Measurements from ENCODE around the gene CPXM1. TPM values are rescaled to one million over a fixed set of nuclear protein-coding genes. Genes with fewer than 3 reads are reported as not detected.
"Not testable (repeated sequence)": the region's sequence is repeated elsewhere in the genome, so short reads cannot be mapped to it uniquely, and the experiment has no call there.

The CPXM1 gene
- total and polyA plus RNA-seq, 2 experiments from 2014 or later = 57.8 to 66.3 TPM

DNA sequence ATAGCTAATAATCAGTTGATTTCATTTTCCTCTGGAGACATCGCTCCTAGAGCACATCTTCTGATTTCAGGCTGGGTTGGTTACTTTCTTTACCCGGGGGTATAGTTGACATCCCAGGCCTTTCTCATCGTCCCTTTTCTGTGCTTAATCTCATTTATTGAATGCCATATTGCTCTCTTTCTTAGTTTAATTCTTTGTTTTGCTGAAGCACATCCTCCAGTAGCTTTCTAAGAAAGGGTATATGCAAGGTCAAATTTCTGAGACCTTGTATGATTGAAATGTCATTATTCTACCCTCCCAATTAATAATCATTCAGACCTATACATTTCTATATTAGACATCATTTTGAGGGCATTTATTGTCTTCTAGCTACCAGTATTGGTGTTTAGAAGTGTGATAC, 11.8 kb upstream of the CPXM1 start:
- no peaks in the 10 kb centered on the region for H3K9me2 ChIP-seq (replicated peaks; ENCODE audit: insufficient read depth)
- no peaks in the 10 kb centered on the region for H3K36me3 ChIP-seq (replicated peaks; ENCODE audit: insufficient read depth, low read depth)
- H3K27me3 ChIP-seq = peaks cover 13% of the 10 kb centered on the region
- no peak overlapping the region for H3K4me2 ChIP-seq
- H3K27ac ChIP-seq = no peak overlapping the region
- no peak for DNase-seq (ENCODE audit: low spot score)
- H4K20me1 ChIP-seq (ENCODE audit: insufficient read depth, poor library complexity, severe bottlenecking) = no peaks in the 10 kb centered on the region
- H3K79me2 ChIP-seq = no peaks in the 10 kb centered on the region
- WGBS (ENCODE audit: low lambda C conversion rate, missing lambda C conversion rate) = 90% methylated on average over 3 of the region's 3 CpGs
- TF ChIP-seq EZH2phosphoT487 (IDR thresholded peaks at IDR 0.05; ENCODE audit: low read depth, severe bottlenecking, unreplicated experiment) (no peak), EZH2 (IDR thresholded peaks at IDR 0.05; ENCODE audit: borderline replicate concordance) (no peak)
- TF ChIP-seq, protein P1, sequence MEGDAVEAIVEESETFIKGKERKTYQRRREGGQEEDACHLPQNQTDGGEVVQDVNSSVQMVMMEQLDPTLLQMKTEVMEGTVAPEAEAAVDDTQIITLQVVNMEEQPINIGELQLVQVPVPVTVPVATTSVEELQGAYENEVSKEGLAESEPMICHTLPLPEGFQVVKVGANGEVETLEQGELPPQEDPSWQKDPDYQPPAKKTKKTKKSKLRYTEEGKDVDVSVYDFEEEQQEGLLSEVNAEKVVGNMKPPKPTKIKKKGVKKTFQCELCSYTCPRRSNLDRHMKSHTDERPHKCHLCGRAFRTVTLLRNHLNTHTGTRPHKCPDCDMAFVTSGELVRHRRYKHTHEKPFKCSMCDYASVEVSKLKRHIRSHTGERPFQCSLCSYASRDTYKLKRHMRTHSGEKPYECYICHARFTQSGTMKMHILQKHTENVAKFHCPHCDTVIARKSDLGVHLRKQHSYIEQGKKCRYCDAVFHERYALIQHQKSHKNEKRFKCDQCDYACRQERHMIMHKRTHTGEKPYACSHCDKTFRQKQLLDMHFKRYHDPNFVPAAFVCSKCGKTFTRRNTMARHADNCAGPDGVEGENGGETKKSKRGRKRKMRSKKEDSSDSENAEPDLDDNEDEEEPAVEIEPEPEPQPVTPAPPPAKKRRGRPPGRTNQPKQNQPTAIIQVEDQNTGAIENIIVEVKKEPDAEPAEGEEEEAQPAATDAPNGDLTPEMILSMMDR (IDR thresholded peaks at IDR 0.05; ENCODE audit: poor library complexity) = no peak
- H3K9me3 ChIP-seq (ENCODE audit: low read depth) = no peaks in the 10 kb centered on the region
- H3K4me3 ChIP-seq = no peak overlapping the region
- H3K4me1 ChIP-seq (ENCODE audit: insufficient read depth) = peaks cover 4% of the 10 kb centered on the region
- no peak overlapping the region for H2AFZ ChIP-seq

DNA sequence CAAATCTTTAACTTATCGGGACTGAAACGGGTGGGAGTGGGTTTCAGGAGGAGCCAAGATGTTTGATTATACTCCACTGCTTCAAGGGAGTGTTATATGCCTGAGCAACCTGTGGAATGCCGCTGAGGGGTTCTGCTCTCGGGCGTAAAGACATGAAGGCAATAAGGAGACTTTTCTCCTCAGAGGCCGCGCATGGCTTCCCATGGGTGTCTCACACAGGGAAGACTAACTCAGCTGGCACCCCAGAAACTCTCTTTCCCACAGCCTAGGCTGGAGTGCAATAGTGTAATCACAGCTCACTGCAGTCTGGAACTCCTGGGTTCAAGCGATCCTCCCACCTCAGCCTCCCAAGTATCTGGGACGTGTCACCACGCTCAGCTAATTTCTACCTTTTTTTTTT, 9.3 kb upstream of the CPXM1 start:
- H4K20me1 ChIP-seq (ENCODE audit: insufficient read depth, poor library complexity, severe bottlenecking) = no peaks in the 10 kb centered on the region
- H3K36me3 ChIP-seq (replicated peaks; ENCODE audit: insufficient read depth, low read depth) = no peaks in the 10 kb centered on the region
- H3K4me1 ChIP-seq (ENCODE audit: insufficient read depth) = no peaks in the 10 kb centered on the region
- H3K27ac ChIP-seq = no peak overlapping the region
- peaks cover 34% of the 10 kb centered on the region for H3K27me3 ChIP-seq
- TF ChIP-seq EZH2phosphoT487 (IDR thresholded peaks at IDR 0.05; ENCODE audit: low read depth, severe bottlenecking, unreplicated experiment) (no peak), EZH2 (IDR thresholded peaks at IDR 0.05; ENCODE audit: borderline replicate concordance) (no peak)
- TF ChIP-seq, protein P1 (IDR thresholded peaks at IDR 0.05; ENCODE audit: poor library complexity) = no peak
- no peaks in the 10 kb centered on the region for H3K79me2 ChIP-seq
- H3K9me3 ChIP-seq (ENCODE audit: low read depth) = no peaks in the 10 kb centered on the region
- no peak overlapping the region for H3K4me2 ChIP-seq
- 96% methylated on average over 10 of the region's 10 CpGs for WGBS (ENCODE audit: low lambda C conversion rate, missing lambda C conversion rate)
- no peaks in the 10 kb centered on the region for H3K9me2 ChIP-seq (replicated peaks; ENCODE audit: insufficient read depth)
- H3K4me3 ChIP-seq = no peak overlapping the region
- no peak for DNase-seq (ENCODE audit: low spot score)
- H2AFZ ChIP-seq = no peak overlapping the region

DNA sequence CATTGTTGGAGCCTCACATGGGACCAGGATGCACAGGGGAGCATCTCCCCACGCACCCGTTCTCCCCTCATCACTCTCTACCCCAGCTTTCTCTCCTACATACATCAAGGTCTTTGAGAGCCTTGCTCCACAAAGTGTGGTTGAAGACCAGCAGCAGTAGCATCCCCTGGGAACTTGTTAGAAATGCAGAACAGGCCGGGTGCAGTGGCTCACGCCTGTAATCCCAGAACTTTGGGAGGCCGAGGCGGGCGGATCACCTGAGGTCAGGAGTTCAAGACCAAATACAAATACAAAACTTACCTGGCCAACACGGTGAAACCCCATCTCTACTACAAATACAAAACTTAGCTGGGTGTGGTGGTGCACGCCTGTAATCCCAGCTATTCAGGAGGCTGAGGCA, 7.5 kb upstream of the CPXM1 start:
- H3K36me3 ChIP-seq (replicated peaks; ENCODE audit: insufficient read depth, low read depth); H3K4me2 ChIP-seq; H3K27ac ChIP-seq; H3K79me2 ChIP-seq; H3K9me3 ChIP-seq (ENCODE audit: low read depth); H3K4me3 ChIP-seq; H2AFZ ChIP-seq; H4K20me1 ChIP-seq (ENCODE audit: insufficient read depth, poor library complexity, severe bottlenecking); DNase-seq (ENCODE audit: low spot score); H3K9me2 ChIP-seq (replicated peaks; ENCODE audit: insufficient read depth); H3K4me1 ChIP-seq (ENCODE audit: insufficient read depth): not testable (repeated sequence)
- 91% methylated on average over 8 of the region's 9 CpGs for WGBS (ENCODE audit: low lambda C conversion rate, missing lambda C conversion rate)
- H3K27me3 ChIP-seq = peaks cover 52% of the 10 kb centered on the region

- no peak overlapping the region for H2AFZ ChIP-seq
- WGBS (ENCODE audit: low lambda C conversion rate, missing lambda C conversion rate) = 96% methylated on average over 4 of the region's 4 CpGs
- no peak for DNase-seq (ENCODE audit: low spot score)
- TF ChIP-seq, protein P1 (IDR thresholded peaks at IDR 0.05; ENCODE audit: poor library complexity) = no peak
- TF ChIP-seq EZH2 (IDR thresholded peaks at IDR 0.05; ENCODE audit: borderline replicate concordance) = no peak
- TF ChIP-seq EZH2phosphoT487 (IDR thresholded peaks at IDR 0.05; ENCODE audit: low read depth, severe bottlenecking, unreplicated experiment) = no peak
- no peaks in the 10 kb centered on the region for H3K4me1 ChIP-seq (ENCODE audit: insufficient read depth)
- no peaks in the 10 kb centered on the region for H3K9me2 ChIP-seq (replicated peaks; ENCODE audit: insufficient read depth)
- H3K4me3 ChIP-seq = no peak overlapping the region
- H3K27me3 ChIP-seq = peaks cover 59% of the 10 kb centered on the region
- no peaks in the 10 kb centered on the region for H3K36me3 ChIP-seq (replicated peaks; ENCODE audit: insufficient read depth, low read depth)
- H3K4me2 ChIP-seq = no peak overlapping the region
- no peaks in the 10 kb centered on the region for H3K9me3 ChIP-seq (ENCODE audit: low read depth)
- no peak overlapping the region for H3K27ac ChIP-seq
- no peaks in the 10 kb centered on the region for H4K20me1 ChIP-seq (ENCODE audit: insufficient read depth, poor library complexity, severe bottlenecking)
- H3K79me2 ChIP-seq = no peaks in the 10 kb centered on the region
Observed at GRCh38 chr20:2807019-2807418, 6.6 kb upstream of the CPXM1 start.

Measured in hepatocyte (in vitro differentiated cells).